ENCODE data around the gene PEX13. TPM values are rescaled to one million over a fixed set of nuclear protein-coding genes. Genes with fewer than 3 reads are reported as not detected.
"Not testable (repeated sequence)": the region's sequence is repeated elsewhere in the genome, so short reads cannot be mapped to it uniquely, and the experiment has no call there.

PEX13 gene
- total RNA-seq, 1 donor from 2014 or later: 28.8 TPM

- Mint-ChIP-seq H3K36me3 (ENCODE audit: low read depth, unreplicated experiment) (peaks cover 27% of the 10 kb centered on the region), H3K4me1 (ENCODE audit: low read depth, unreplicated experiment) (peaks cover 1% of the 10 kb centered on the region), H3K27ac (ENCODE audit: unreplicated experiment) (no peak overlapping the region), H3K9me3 (ENCODE audit: unreplicated experiment) (peaks cover 9% of the 10 kb centered on the region), H3K4me3 (ENCODE audit: unreplicated experiment) (no peak overlapping the region), H3K27me3 (ENCODE audit: low read depth, unreplicated experiment) (no peaks in the 10 kb centered on the region)
- Histone ChIP-seq H3K9me3 (ENCODE audit: insufficient read depth, low read depth, low read length) (peaks cover 3% of the 10 kb centered on the region), H3K27ac (ENCODE audit: low read depth, low read length) (no peak overlapping the region), H3K79me2 (ENCODE audit: insufficient read depth, low read length) (peaks cover 89% of the 10 kb centered on the region), H3K4me2 (ENCODE audit: low read length) (no peak overlapping the region), H3K4me3 (ENCODE audit: insufficient read depth, low read depth, low read length) (no peak overlapping the region), H2AFZ (ENCODE audit: low read depth, low read length) (no peak overlapping the region), H3K9ac (ENCODE audit: low read length) (no peak overlapping the region), H3K27me3 (ENCODE audit: insufficient read depth, low read length) (no peaks in the 10 kb centered on the region), H3K4me1 (ENCODE audit: insufficient read depth, low read length) (no peaks in the 10 kb centered on the region), H4K20me1 (ENCODE audit: insufficient read depth, low read length) (peaks cover 23% of the 10 kb centered on the region), H3K36me3 (ENCODE audit: insufficient read depth, low read length) (peaks cover 2% of the 10 kb centered on the region)
- no peak for DNase-seq (ENCODE audit: low read depth)
- TF ChIP-seq CTCF (IDR thresholded peaks at IDR 0.05; ENCODE audit: insufficient read depth, low read depth, low read length) (no peak), EZH2 (IDR thresholded peaks at IDR 0.05; ENCODE audit: insufficient read depth, low read length) (no peak)
- FAIRE-seq: no peak
Measured at GRCh38 chr2:61021228-61021660, 3.7 kb downstream of the PEX13 start.

GRCh38 chr2:61023670-61024069 is 6.2 kb downstream of the PEX13 start:
- Histone ChIP-seq H2AFZ (ENCODE audit: low read depth, low read length) (no peak overlapping the region), H3K4me1 (ENCODE audit: insufficient read depth, low read length) (no peaks in the 10 kb centered on the region), H3K4me3 (ENCODE audit: insufficient read depth, low read depth, low read length) (no peak overlapping the region), H3K9me3 (ENCODE audit: insufficient read depth, low read depth, low read length) (peaks cover 3% of the 10 kb centered on the region), H3K27ac (ENCODE audit: low read depth, low read length) (no peak overlapping the region), H3K36me3 (ENCODE audit: insufficient read depth, low read length) (peaks cover 2% of the 10 kb centered on the region), H3K27me3 (ENCODE audit: insufficient read depth, low read length) (no peaks in the 10 kb centered on the region), H3K4me2 (ENCODE audit: low read length) (no peak overlapping the region), H3K9ac (ENCODE audit: low read length) (no peak overlapping the region), H4K20me1 (ENCODE audit: insufficient read depth, low read length) (peaks cover 40% of the 10 kb centered on the region), H3K79me2 (ENCODE audit: insufficient read depth, low read length) (peaks cover 91% of the 10 kb centered on the region)
- no peaks in the 10 kb centered on the region for H3K27me3 Mint-ChIP-seq (ENCODE audit: low read depth, unreplicated experiment)
- DNase-seq (ENCODE audit: low read depth) (no peak), FAIRE-seq (no peak)
- TF ChIP-seq EZH2 (IDR thresholded peaks at IDR 0.05; ENCODE audit: insufficient read depth, low read length) (no peak), CTCF (IDR thresholded peaks at IDR 0.05; ENCODE audit: insufficient read depth, low read depth, low read length) (no peak)
- peaks cover 27% of the 10 kb centered on the region for H3K36me3 Mint-ChIP-seq (ENCODE audit: low read depth, unreplicated experiment)
- H3K4me3 Mint-ChIP-seq (ENCODE audit: unreplicated experiment): no peak overlapping the region
- H3K4me1 Mint-ChIP-seq (ENCODE audit: low read depth, unreplicated experiment): peaks cover 1% of the 10 kb centered on the region
- no peak overlapping the region for H3K27ac Mint-ChIP-seq (ENCODE audit: unreplicated experiment)
- peaks cover 9% of the 10 kb centered on the region for H3K9me3 Mint-ChIP-seq (ENCODE audit: unreplicated experiment)

- Mint-ChIP-seq H3K4me3 (ENCODE audit: unreplicated experiment) (no peak overlapping the region), H3K27ac (ENCODE audit: unreplicated experiment) (no peak overlapping the region), H3K27me3 (ENCODE audit: low read depth, unreplicated experiment) (no peaks in the 10 kb centered on the region), H3K9me3 (ENCODE audit: unreplicated experiment) (peaks cover 4% of the 10 kb centered on the region), H3K36me3 (ENCODE audit: low read depth, unreplicated experiment) (peaks cover 24% of the 10 kb centered on the region), H3K4me1 (ENCODE audit: low read depth, unreplicated experiment) (no peaks in the 10 kb centered on the region)
- H2AFZ ChIP-seq (ENCODE audit: low read depth, low read length): no peak overlapping the region
- DNase-seq (ENCODE audit: low read depth) (no peak), FAIRE-seq (no peak)
- H3K9ac ChIP-seq (ENCODE audit: low read length): no peak overlapping the region
- no peaks in the 10 kb centered on the region for H3K4me1 ChIP-seq (ENCODE audit: insufficient read depth, low read length)
- no peak overlapping the region for H3K4me2 ChIP-seq (ENCODE audit: low read length)
- no peak overlapping the region for H3K4me3 ChIP-seq (ENCODE audit: insufficient read depth, low read depth, low read length)
- H3K9me3 ChIP-seq (ENCODE audit: insufficient read depth, low read depth, low read length): no peaks in the 10 kb centered on the region
- peaks cover 35% of the 10 kb centered on the region for H4K20me1 ChIP-seq (ENCODE audit: insufficient read depth, low read length)
- H3K27me3 ChIP-seq (ENCODE audit: insufficient read depth, low read length): no peaks in the 10 kb centered on the region
- H3K36me3 ChIP-seq (ENCODE audit: insufficient read depth, low read length): peaks cover 21% of the 10 kb centered on the region
- no peak for TF ChIP-seq EZH2 (IDR thresholded peaks at IDR 0.05; ENCODE audit: insufficient read depth, low read length)
- TF ChIP-seq CTCF (IDR thresholded peaks at IDR 0.05; ENCODE audit: insufficient read depth, low read depth, low read length): no peak
- H3K79me2 ChIP-seq (ENCODE audit: insufficient read depth, low read length): peaks cover 52% of the 10 kb centered on the region
- H3K27ac ChIP-seq (ENCODE audit: low read depth, low read length): no peak overlapping the region
Measured at GRCh38 chr2:61029533-61029932, 12.0 kb downstream of the PEX13 start.

- H2AFZ ChIP-seq (ENCODE audit: low read depth, low read length); H3K4me2 ChIP-seq (ENCODE audit: low read length); H3K9ac ChIP-seq (ENCODE audit: low read length); H3K9me3 ChIP-seq (ENCODE audit: insufficient read depth, low read depth, low read length); DNase-seq (ENCODE audit: low read depth); H3K27ac Mint-ChIP-seq (ENCODE audit: unreplicated experiment); H3K4me1 Mint-ChIP-seq (ENCODE audit: low read depth, unreplicated experiment); H3K27ac ChIP-seq (ENCODE audit: low read depth, low read length); H3K27me3 Mint-ChIP-seq (ENCODE audit: low read depth, unreplicated experiment); H3K79me2 ChIP-seq (ENCODE audit: insufficient read depth, low read length); H3K27me3 ChIP-seq (ENCODE audit: insufficient read depth, low read length); H3K4me3 Mint-ChIP-seq (ENCODE audit: unreplicated experiment); H3K4me1 ChIP-seq (ENCODE audit: insufficient read depth, low read length); FAIRE-seq; H4K20me1 ChIP-seq (ENCODE audit: insufficient read depth, low read length); H3K4me3 ChIP-seq (ENCODE audit: insufficient read depth, low read depth, low read length): not testable (repeated sequence)
- Mint-ChIP-seq H3K9me3 (ENCODE audit: unreplicated experiment) (peaks cover 23% of the 10 kb centered on the region), H3K36me3 (ENCODE audit: low read depth, unreplicated experiment) (peaks cover 49% of the 10 kb centered on the region)
- peaks cover 19% of the 10 kb centered on the region for H3K36me3 ChIP-seq (ENCODE audit: insufficient read depth, low read length)
Measured at GRCh38 chr2:61034592-61034991, 17.1 kb downstream of the PEX13 start.
